Neuron (in vitro differentiated cells): ENCODE measurements around the gene HSD17B1.
A peak's percentile ranks its signal among the peaks of the same experiment; 100 is the strongest.
"Not testable (repeated sequence)": the region's sequence is repeated elsewhere in the genome, so short reads cannot be mapped to it uniquely, and the experiment has no call there.

Source experiments
- H2AFZ ChIP-seq: one replicate; pipeline ENCODE4 v1.6.1; 2013; ENCODE audit warnings: low read depth, mild to moderate bottlenecking, inconsistent platforms, low read length, moderate library complexity
- H3K27me3 ChIP-seq: one replicate; pipeline ENCODE4 v1.6.1; 2013; ENCODE audit warnings: low read length; ENCODE audit not compliant: insufficient read depth
- H3K36me3 ChIP-seq: one replicate; pipeline ENCODE4 v1.6.1; 2013; ENCODE audit warnings: low read length; ENCODE audit not compliant: insufficient read depth
- H3K4me1 ChIP-seq: one replicate; pipeline ENCODE4 v1.6.1; 2013; ENCODE audit warnings: low read length; ENCODE audit not compliant: insufficient read depth
- H3K4me3 ChIP-seq: 2 replicates; pipeline ENCODE4 v1.5.1; 2013; ENCODE audit warnings: mild to moderate bottlenecking, low read length, moderate library complexity
- H3K9me3 ChIP-seq: one replicate; pipeline ENCODE4 v1.6.1; 2013; ENCODE audit warnings: low read length

Gene HSD17B1

DNA sequence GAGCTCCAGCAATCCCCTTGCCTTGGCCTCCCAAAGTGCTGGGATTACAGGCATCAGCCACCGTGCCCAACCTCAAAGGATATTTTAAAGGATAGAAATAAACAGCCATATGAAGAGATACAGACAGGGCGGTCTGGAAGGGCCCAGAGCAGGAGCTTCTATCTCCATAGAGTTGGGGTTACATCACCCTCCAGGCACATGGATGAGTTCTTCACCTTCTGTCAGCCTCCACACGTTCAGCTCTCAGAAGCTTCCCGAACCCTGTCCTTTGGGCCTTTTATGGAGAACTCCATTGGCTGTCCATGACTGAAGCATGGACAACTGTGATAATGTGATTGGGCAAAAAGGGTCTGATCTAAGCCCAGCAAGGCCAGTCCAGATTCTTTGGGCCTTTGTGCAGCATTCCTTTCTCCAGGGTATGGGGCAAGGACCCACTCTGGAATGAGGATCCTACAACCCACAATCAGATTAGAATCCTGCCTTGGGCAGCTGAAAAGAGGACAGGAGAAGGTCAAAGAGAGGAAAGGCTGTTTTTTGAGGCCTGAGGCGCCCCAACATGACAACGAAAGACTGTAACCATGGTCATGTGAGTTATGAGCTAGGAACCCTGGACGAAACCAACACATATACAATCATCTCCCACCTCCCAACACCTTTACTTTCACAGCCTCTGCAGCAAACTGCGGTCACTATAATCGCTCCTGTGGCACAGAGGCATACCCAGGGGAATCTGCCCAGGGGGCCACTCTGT lies 6.8 kb upstream of the HSD17B1 start:
- H3K36me3 ChIP-seq, result peaks cover 12% of the 10 kb centered on the region
- not testable (repeated sequence) for H3K4me1 ChIP-seq, H3K4me3 ChIP-seq, H3K9me3 ChIP-seq, H2AFZ ChIP-seq, H3K27me3 ChIP-seq

DNA sequence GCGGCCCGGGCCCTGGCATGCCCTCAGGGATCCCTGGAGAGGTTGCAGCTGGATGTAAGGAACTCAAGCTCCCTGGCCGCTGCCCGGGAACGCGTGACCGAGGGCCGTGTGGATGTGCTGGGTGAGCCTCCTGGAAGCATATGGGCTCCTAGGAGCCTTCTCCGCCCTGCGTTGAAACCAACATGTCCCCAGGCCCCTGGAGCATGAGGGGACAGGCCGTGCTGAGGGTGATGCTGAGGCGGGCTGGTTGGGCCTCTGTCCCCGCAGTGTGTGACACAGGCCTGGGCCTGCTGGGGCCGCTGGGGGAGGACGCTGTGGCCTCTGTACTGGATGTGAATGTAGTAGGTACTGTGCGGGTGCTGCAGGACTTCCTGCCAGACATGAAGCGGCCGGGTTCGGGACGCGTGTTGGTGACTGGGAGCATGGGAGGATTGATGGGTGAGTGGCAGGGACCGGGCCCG lies 5.7 kb upstream of the HSD17B1 start:
- H3K4me3 ChIP-seq, result no peak overlapping the region
- peaks cover 11% of the 10 kb centered on the region for H3K36me3 ChIP-seq
- no peaks in the 10 kb centered on the region for H3K27me3 ChIP-seq
- H3K4me1 ChIP-seq, result no peaks in the 10 kb centered on the region
- H2AFZ ChIP-seq, result no peak overlapping the region
- H3K9me3 ChIP-seq, result no peaks in the 10 kb centered on the region

DNA sequence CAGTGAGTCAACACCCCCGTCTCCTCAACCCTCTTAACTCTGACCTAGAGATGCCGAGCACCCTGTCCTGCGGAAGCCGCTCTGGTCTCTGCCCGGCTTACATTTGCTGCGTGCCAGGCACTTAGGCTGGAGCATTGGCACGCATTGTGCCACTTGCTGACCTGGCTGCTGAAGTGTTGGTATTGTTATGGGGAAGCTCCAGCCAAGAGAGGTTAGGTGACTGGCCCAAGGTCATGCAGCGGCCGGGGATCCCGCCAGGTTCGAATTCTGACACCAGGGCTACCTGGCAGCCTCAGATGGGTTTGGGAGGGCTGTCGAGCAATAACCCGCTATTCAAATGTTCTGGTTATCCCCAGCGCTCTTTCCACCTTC lies 5.0 kb upstream of the HSD17B1 start:
- Histone ChIP-seq H3K4me1 (no peaks in the 10 kb centered on the region), H3K4me3 (no peak overlapping the region), H2AFZ (no peak overlapping the region), H3K36me3 (peaks cover 11% of the 10 kb centered on the region), H3K9me3 (no peaks in the 10 kb centered on the region), H3K27me3 (no peaks in the 10 kb centered on the region)

DNA sequence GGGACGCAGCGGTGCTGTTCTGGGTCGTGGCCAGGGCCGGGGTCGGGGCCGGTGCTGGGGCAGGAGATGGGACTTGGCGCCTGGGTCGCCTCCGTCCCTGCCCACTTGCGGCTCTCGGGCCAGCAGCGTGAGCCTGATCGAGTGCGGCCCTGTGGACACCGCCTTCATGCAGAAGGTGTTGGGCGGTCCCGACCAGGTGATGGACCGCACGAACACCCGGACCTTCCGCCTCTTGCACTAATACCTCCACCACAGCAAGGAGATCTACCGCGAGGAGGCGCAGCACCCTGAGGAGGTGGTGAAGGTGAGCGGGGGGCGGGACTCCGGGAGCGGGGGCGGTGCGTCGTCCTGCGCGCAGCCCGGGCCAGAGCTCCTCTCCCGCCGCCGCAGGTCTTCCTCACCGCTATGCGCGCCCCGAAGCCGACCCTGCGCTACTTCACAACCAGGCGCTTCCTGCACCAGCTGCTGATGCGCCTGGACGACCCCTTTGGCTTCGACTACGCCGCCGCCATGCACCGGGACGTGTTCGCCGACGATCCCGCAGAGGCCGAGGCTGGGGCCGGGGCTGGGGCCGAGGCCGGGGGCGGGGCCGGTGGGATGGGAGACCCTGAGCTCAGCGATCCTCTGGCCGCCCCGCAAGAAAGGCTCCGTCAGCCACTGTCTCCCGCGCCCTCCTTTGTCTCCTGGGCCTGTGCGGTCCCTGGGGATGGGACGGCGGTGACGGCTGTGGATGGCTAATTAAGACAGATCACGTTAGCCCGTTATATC lies 4.5 kb upstream of the HSD17B1 start:
- Histone ChIP-seq H3K27me3 (no peaks in the 10 kb centered on the region), H3K36me3 (peaks cover 11% of the 10 kb centered on the region), H2AFZ (no peak overlapping the region), H3K4me1 (no peaks in the 10 kb centered on the region), H3K9me3 (no peaks in the 10 kb centered on the region), H3K4me3 (no peak overlapping the region)

DNA sequence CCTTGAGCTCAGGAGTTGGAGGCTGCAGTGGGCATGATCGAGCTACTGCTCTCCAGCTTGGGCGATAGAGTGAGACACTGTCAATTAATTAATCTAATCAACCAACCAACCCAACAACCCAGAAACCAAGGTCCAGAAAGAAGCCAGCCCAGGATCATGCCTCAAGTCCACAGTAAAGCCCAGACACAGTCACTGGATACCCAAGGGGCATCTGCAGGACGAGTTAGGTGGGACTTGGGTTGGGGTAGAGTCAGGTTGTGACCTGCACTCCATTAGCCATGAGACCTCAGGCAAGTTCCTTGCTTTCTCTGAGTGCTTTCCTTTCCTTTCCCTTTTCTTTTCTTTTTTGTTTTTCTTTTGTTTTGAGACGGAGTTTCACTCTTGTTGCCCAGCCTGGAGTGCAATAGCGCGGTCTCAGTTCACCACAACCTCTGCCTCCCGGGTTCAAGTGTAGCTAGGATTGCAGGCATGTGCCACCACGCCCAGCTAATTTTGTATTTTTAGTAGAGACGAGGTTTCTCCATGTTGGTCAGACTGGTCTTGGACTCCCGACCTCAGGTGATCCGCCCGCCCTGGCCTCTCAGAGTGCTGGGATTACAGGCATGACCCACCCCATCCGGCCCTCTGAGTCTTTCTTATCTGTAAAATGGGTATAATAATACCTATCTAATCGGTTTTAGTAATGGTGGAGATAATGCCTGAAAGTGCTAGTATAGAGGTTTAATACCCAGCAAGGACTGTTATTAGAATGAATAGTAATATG lies 3.5 kb upstream of the HSD17B1 start:
- Histone ChIP-seq H3K27me3 (no peaks in the 10 kb centered on the region), H3K36me3 (peaks cover 10% of the 10 kb centered on the region), H2AFZ (no peak overlapping the region), H3K4me1 (peaks cover 4% of the 10 kb centered on the region), H3K9me3 (no peaks in the 10 kb centered on the region), H3K4me3 (no peak overlapping the region)

DNA sequence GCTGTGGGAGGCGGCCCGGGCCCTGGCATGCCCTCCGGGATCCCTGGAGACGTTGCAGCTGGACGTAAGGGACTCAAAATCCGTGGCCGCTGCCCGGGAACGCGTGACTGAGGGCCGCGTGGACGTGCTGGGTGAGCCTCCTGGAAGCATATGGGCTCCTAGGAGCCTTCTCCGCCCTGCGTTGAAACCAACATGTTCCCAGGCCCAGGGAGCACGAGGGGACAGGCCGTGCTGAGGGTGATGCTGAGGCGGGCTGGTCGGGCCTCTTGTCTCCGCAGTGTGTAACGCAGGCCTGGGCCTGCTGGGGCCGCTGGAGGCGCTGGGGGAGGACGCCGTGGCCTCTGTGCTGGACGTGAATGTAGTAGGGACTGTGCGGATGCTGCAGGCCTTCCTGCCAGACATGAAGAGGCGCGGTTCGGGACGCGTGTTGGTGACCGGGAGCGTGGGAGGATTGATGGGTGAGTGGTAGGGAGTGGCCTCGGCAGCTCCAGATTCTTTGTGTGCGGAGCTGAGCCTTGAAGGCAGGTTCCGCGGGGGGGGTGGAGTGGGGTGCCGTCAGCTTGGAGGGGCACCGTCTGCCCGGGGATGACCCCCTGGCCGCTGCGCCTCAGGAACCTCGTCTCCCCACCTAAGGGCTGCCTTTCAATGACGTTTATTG lies 567 bp downstream of the HSD17B1 start:
- H3K4me3 ChIP-seq, result no peak overlapping the region
- no peaks in the 10 kb centered on the region for H3K27me3 ChIP-seq
- H3K4me1 ChIP-seq, result peaks cover 6% of the 10 kb centered on the region
- H2AFZ ChIP-seq, result no peak overlapping the region
- H3K36me3 ChIP-seq, result peaks cover 7% of the 10 kb centered on the region
- no peaks in the 10 kb centered on the region for H3K9me3 ChIP-seq

DNA sequence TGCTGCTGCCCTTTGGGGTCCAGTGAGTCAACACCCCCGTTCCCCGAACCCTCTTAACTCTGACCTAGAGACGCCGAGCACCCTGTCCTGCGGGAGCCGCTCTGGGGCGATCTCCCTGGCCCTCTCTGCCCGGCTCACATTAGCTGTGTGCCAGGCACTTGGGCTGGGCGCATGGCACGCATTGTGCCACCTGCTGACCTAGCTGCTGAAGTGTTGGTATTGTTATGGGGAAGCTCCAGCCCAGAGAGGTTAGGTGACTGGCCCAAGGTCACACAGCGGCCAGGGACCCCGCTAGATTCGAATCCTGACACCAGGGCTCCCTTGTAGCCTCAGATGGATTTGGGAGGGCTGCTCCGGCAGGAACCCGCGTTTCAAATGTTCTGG lies 1.1 kb downstream of the HSD17B1 start:
- Histone ChIP-seq H3K36me3 (peaks cover 7% of the 10 kb centered on the region), H3K4me1 (peaks cover 6% of the 10 kb centered on the region), H3K9me3 (no peaks in the 10 kb centered on the region), H2AFZ (no peak overlapping the region), H3K4me3 (peak overlapping the region; percentile 64), H3K27me3 (no peaks in the 10 kb centered on the region)

DNA sequence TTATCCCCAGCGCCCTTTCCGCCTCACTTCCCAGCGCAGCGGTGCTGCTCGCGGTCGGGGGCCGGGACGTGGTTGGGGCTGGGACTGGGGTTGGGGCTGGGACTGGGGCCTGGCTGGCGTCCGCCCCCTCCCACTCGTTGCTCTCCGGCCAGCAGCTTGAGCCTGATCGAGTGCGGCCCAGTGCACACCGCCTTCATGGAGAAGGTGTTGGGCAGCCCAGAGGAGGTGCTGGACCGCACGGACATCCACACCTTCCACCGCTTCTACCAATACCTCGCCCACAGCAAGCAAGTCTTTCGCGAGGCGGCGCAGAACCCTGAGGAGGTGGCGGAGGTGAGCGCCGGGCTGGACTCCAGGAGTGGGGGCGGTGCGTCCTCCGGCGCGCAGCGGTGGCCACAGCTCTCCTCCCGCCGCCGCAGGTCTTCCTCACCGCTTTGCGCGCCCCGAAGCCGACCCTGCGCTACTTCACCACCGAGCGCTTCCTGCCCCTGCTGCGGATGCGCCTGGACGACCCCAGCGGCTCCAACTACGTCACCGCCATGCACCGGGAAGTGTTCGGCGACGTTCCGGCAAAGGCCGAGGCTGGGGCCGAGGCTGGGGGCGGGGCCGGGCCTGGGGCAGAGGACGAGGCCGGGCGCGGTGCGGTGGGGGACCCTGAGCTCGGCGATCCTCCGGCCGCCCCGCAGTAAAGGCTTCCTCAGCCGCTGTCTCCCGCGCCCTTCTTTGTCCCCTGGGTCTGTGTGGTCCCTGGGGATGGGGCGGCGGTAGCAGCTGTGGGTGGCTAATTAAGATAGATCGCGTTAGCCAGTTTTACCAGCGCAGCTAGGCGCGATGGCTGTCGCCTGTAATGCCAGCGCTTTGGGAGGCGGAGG lies 1.8 kb downstream of the HSD17B1 start:
- Histone ChIP-seq H3K27me3 (no peaks in the 10 kb centered on the region), H3K4me3 (peak overlapping the region; percentile 64), H3K4me1 (peaks cover 6% of the 10 kb centered on the region), H3K9me3 (no peaks in the 10 kb centered on the region), H3K36me3 (peaks cover 7% of the 10 kb centered on the region), H2AFZ (peak overlapping the region; percentile 52)

DNA sequence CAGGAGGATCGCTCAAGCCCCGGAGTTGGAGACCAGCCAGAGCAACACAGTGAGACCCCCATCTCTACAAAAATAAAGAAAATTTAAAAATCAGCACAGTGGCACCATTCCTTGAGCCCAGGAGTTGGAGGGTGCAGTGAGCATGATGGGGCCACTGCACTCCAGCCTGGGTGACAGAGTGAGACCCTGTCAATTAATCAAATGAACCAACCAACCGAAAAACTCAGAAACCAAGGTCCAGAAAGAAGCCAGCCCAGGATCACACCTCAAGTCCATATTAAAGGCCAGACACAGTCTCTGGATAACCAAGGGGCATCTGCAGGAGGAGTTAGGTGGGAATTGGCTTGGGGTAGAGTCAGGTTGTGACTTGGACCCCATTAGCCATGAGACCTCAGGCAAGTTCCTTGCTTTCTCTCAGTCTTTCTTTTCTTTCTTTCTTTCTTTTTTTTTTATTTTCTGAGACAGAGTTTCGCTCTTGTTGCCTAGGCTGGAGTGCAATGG lies 2.4 kb downstream of the HSD17B1 start:
- H3K9me3 ChIP-seq, result no peaks in the 10 kb centered on the region
- H3K4me1 ChIP-seq, result peaks cover 6% of the 10 kb centered on the region
- no peaks in the 10 kb centered on the region for H3K27me3 ChIP-seq

DNA sequence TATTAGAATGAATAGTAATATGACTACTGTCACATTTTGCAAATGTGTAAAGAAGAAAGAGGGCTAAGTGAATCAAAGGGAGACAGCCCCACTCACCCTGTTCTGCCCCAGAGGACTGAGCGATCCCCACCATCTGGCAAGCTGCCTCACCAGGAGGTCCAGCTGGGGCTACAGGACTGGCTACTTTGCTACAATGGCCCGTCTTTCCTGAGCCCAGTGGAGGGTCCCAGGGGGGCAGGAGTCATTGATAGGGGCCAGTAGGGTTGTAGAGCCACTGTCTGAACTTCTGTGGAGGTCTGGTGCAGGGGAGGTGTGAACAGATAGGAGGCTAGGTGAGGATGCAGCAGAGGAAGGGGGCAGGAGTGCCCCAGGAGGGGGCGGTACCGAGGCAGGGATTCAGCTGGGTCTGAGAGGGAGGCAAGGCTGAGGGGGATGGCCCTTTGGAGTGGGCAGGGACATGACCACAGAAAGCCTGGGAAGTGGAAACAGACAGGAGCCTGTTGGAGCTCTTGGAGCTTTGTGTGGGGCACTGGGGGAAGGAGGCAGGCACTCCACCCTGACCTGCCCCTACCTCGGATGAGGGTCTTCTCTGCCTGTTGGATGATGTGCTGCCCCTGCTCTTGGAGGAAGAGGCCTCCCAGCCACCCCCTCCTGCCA lies 3.4 kb downstream of the HSD17B1 start:
- H3K27me3 ChIP-seq, H3K36me3 ChIP-seq, H2AFZ ChIP-seq, H3K4me1 ChIP-seq, H3K4me3 ChIP-seq, H3K9me3 ChIP-seq: not testable (repeated sequence)

More for the DNA sequence above, 2.4 kb downstream of the HSD17B1 start:
- H2AFZ ChIP-seq, result peak overlapping the region; percentile 52
- peaks cover 7% of the 10 kb centered on the region for H3K36me3 ChIP-seq
- peak overlapping the region; percentile 64 for H3K4me3 ChIP-seq

DNA sequence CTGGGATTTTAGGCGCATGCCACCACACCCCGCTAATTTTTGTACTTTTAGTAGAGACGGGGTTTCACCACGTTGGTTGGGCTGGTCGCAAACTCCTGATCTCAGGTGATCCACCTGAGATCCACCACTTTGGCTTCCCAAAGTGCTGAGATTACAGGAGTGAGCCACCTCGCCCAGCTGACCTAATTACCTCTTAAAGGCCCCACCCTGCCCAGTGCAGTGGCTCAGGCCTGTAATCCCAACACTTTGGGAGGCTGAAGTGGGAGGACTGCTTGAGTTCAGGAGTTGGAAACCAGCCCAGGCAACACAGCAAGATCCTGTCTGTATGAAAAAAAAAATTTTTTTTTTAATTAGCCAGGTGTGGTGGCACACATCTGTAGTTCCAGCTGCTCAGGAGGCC lies 6.4 kb downstream of the HSD17B1 start:
- no peak overlapping the region for H2AFZ ChIP-seq
- no peak overlapping the region for H3K4me3 ChIP-seq
- peaks cover 13% of the 10 kb centered on the region for H3K4me1 ChIP-seq
- no peaks in the 10 kb centered on the region for H3K36me3 ChIP-seq
- H3K9me3 ChIP-seq, result no peaks in the 10 kb centered on the region
- no peaks in the 10 kb centered on the region for H3K27me3 ChIP-seq

DNA sequence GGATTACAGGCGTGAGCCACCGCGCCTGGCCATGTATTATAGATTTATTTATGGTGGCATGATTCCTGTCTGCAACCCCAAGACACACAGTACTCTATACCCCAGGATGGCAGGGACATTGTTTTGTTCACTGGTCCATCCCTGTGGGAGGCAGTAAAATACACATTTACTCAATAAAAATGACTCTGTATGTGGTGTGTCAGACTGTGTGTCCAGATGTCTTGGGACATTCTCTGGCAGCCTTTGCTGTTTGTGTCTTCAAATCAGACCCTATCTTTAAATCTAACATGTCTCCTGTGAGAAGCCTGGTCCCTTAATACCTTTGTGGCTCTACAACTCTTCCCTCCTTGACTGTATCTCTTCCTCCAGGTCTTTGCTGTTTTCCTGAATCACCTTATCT lies 7.5 kb downstream of the HSD17B1 start:
- Histone ChIP-seq H3K27me3 (no peaks in the 10 kb centered on the region), H3K9me3 (no peaks in the 10 kb centered on the region), H2AFZ (no peak overlapping the region), H3K4me3 (no peak overlapping the region), H3K4me1 (peaks cover 12% of the 10 kb centered on the region), H3K36me3 (peaks cover 9% of the 10 kb centered on the region)
